ENCODE data around the gene NPC2. TPM values are rescaled to one million over a fixed set of nuclear protein-coding genes. Genes with fewer than 3 reads are reported as not detected.

NPC2 gene
- 31.8 TPM for total RNA-seq

DNA sequence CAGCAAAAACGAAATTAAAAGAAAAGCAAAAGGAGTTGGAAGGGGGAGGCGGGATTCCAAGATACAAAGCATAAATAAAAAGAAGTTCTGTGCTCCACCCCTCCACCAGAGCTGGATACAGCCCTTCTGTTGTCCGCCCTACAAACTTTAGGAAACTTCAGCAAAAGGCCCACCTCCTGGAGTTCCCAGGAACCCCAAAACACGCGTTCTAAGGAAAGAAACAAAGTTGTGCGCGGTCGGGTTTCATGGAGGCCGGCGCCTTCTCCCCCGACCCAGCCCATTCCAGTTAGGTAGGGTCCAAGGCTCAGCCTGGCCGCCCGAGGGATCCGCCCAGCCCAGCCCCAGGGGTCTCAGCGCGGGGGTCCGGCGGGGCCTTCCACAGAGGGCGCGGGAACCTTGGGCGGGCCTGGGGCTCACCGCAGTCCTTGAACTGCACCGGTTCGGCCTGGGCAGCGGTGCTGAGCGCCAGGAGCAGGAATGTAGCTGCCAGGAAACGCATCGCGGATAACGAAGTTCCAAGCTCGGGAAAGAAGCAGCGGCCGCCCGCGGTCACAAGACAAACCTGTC lies at the start of gene NPC2:
Gene NPC2 (minus strand): TSS at position 530 of the 567 bp plus-strand sequence. CDS start 31 bp downstream, at position 499.

DNA sequence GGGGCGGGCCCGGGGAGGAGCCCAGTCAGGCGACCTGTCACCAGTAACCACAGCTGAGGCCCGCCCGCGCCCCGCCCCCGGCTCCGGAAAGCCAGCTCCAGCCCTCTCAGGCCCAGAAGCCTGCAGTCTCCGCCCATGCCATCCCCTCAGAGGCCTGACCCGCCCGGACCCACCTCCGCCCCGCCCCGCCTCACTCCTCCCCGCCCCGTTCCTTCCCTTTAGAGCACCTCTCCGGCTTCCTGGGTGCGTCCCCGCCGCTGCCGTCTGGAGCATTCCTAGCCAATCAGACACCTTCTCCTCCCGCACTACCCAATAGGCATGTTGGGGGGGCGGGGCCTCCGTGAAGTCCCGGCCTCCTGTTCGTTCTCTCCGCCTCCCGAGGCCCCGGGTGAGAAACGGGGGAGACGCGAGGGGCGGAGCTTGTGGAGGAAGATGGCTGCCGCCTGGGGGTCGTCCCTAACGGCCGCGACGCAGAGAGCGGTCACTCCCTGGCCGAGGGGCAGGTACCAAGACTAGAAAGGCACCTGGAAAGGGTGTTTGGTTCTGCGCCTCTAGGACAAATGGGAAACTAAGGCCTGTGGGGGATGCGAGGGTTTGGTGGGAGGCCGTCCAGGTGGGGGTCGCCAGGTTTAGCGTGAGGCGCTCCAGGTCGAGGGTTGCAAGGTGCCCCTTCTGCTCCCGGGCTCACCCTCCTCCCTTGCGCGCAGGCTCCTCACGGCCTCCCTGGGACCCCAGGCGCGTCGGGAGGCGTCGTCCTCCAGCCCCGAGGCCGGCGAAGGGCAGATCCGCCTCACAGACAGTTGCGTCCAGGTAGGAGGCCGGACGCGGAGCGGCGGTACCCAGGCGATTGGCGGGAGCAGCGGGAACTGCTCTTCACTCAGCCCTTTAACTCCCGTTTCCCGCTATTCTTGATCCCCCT lies 497 bp upstream of the NPC2 start, which contains the start of gene ISCA2:
Gene ISCA2 (plus strand): TSS at position 423 of the 919 bp plus-strand sequence. CDS start 10 bp downstream, at position 433.

Other genes starting within 250 kb of the NPC2 start
- 31.8 TPM for gene ABCD4, start 190.4 kb downstream of the NPC2 start, total RNA-seq
- gene VRTN, start 144.8 kb downstream of the NPC2 start, total RNA-seq, result not detected
- 32.8 TPM for gene SYNDIG1L, start 67.1 kb downstream of the NPC2 start, total RNA-seq
- gene ISCA2, start 460 bp upstream of the NPC2 start, total RNA-seq, result 25.4 TPM
- 1.2 TPM for gene LTBP2, start 118.9 kb upstream of the NPC2 start, total RNA-seq
- gene AREL1, start 219.8 kb upstream of the NPC2 start, total RNA-seq, result 64.4 TPM
- 20.1 TPM for gene FCF1, start 219.8 kb upstream of the NPC2 start, total RNA-seq